ENCODE results near the gene KIF2C. TPM values are rescaled to one million over a fixed set of nuclear protein-coding genes. Genes with fewer than 3 reads are reported as not detected.

The KIF2C gene
- total RNA-seq, 1 donor from 2014 or later = 12.9 TPM

DNA sequence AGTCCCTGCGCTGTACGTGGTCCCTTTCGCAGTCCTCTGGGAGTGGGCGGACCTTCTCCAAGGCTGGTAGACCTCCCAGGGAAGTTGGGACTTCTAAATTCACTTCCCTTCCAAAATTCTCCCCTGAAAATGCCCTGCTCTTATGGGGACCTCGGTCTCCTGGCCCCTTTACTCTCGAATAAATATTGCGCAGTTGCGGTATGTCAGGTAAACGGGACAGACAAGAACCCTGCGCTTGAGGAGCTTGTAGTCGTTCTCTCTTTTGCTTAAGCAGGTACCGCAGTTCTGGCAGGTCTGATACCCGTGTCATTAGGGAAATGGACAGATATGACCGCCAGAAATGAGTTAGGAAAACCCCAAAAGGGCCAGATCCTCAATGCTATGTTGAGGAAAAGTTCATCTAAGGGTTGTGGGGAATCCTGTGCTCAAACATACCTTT lies 561 bp downstream of the KIF2C start:
- Mint-ChIP-seq H3K27me3 (ENCODE audit: unreplicated experiment) (peaks cover 9% of the 10 kb centered on the region), H3K4me3 (ENCODE audit: unreplicated experiment) (peak overlapping the region; percentile 97), H3K27ac (ENCODE audit: unreplicated experiment) (peak overlapping the region; percentile 36), H3K4me1 (ENCODE audit: unreplicated experiment) (peaks cover 17% of the 10 kb centered on the region), H3K36me3 (ENCODE audit: low read depth, unreplicated experiment) (peaks cover 8% of the 10 kb centered on the region), H3K9me3 (ENCODE audit: unreplicated experiment) (no peaks in the 10 kb centered on the region)
- TF ChIP-seq, protein P1, sequence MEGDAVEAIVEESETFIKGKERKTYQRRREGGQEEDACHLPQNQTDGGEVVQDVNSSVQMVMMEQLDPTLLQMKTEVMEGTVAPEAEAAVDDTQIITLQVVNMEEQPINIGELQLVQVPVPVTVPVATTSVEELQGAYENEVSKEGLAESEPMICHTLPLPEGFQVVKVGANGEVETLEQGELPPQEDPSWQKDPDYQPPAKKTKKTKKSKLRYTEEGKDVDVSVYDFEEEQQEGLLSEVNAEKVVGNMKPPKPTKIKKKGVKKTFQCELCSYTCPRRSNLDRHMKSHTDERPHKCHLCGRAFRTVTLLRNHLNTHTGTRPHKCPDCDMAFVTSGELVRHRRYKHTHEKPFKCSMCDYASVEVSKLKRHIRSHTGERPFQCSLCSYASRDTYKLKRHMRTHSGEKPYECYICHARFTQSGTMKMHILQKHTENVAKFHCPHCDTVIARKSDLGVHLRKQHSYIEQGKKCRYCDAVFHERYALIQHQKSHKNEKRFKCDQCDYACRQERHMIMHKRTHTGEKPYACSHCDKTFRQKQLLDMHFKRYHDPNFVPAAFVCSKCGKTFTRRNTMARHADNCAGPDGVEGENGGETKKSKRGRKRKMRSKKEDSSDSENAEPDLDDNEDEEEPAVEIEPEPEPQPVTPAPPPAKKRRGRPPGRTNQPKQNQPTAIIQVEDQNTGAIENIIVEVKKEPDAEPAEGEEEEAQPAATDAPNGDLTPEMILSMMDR (IDR thresholded peaks at IDR 0.05; ENCODE audit: unreplicated experiment) = no peak
- no peak for DNase-seq (ENCODE audit: low spot score)

DNA sequence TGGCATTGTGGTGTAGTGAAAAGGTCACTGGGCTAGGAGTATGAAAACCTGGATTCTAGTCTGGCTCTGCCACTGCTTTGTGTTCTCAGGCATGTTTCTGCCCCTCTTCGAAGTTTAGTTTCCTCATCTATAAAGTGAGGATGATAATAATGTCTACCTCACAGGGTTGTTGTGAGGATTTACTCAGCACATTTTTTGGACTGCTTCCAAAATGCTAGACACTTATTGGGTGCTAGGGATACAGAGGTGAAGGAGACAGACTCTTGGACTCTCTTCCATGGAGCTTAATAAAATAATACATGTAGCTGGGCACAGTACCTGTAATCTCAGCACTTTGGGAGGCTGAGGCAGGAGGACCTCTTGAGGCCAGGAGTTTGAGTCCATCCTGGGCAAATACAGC lies 3.6 kb downstream of the KIF2C start:
- H3K27ac Mint-ChIP-seq (ENCODE audit: unreplicated experiment) = no peak overlapping the region
- DNase-seq (ENCODE audit: low spot score) = no peak
- peaks cover 24% of the 10 kb centered on the region for H3K4me1 Mint-ChIP-seq (ENCODE audit: unreplicated experiment)
- H3K4me3 Mint-ChIP-seq (ENCODE audit: unreplicated experiment) = no peak overlapping the region
- H3K9me3 Mint-ChIP-seq (ENCODE audit: unreplicated experiment) = no peaks in the 10 kb centered on the region
- H3K36me3 Mint-ChIP-seq (ENCODE audit: low read depth, unreplicated experiment) = peaks cover 8% of the 10 kb centered on the region
- H3K27me3 Mint-ChIP-seq (ENCODE audit: unreplicated experiment) = peaks cover 7% of the 10 kb centered on the region
- TF ChIP-seq, protein P1 (IDR thresholded peaks at IDR 0.05; ENCODE audit: unreplicated experiment) = no peak

DNA sequence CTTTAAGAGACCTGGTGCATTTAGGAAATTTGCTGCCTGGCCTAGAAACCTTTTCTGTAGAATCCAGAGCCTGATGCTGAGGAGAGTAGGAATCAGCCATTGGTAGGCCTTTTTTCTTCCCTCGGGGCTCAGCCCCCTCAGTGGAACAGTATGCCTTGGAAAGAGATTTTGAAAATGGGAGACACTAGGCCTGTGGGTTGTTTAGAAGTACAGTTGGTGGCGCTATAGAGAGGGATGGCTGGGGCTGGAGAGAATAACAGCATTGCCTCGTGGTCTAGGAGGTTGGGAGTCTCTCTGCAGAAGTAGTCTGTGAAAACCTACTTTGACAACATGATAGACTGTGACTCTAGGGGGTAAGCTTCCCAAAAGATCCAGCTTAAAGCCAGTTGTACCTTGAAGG lies 8.2 kb downstream of the KIF2C start:
- no peaks in the 10 kb centered on the region for H3K27me3 Mint-ChIP-seq (ENCODE audit: unreplicated experiment)
- peaks cover under 1% of the 10 kb centered on the region for H3K36me3 Mint-ChIP-seq (ENCODE audit: low read depth, unreplicated experiment)
- no peak overlapping the region for H3K4me3 Mint-ChIP-seq (ENCODE audit: unreplicated experiment)
- peaks cover 6% of the 10 kb centered on the region for H3K4me1 Mint-ChIP-seq (ENCODE audit: unreplicated experiment)
- H3K27ac Mint-ChIP-seq (ENCODE audit: unreplicated experiment) = no peak overlapping the region
- no peak for DNase-seq (ENCODE audit: low spot score)
- TF ChIP-seq, protein P1 (IDR thresholded peaks at IDR 0.05; ENCODE audit: unreplicated experiment) = no peak
- no peaks in the 10 kb centered on the region for H3K9me3 Mint-ChIP-seq (ENCODE audit: unreplicated experiment)

DNA sequence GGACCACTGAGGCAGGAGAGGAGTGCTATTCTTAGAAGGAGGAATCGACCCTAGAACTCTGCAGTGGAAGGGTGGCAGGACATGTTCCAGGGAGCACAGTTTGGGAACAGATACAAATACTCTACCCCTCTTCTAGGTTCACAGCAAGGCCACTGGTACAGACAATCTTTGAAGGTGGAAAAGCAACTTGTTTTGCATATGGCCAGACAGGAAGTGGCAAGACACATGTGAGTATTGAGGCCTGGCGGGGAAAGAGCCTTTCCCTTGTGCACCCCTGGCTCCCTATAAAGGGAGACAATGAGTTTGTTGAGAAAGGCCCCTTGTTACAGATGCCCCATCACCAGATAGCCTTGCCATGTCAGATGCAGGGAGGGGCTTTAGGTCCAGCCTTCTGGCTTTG lies 17.8 kb downstream of the KIF2C start:
- Mint-ChIP-seq H3K27me3 (ENCODE audit: unreplicated experiment) (peaks cover 1% of the 10 kb centered on the region), H3K4me1 (ENCODE audit: unreplicated experiment) (peaks cover 12% of the 10 kb centered on the region), H3K9me3 (ENCODE audit: unreplicated experiment) (no peaks in the 10 kb centered on the region), H3K4me3 (ENCODE audit: unreplicated experiment) (no peak overlapping the region), H3K36me3 (ENCODE audit: low read depth, unreplicated experiment) (peaks cover 3% of the 10 kb centered on the region), H3K27ac (ENCODE audit: unreplicated experiment) (peak overlapping the region; percentile 79)
- TF ChIP-seq, protein P1 (IDR thresholded peaks at IDR 0.05; ENCODE audit: unreplicated experiment) = no peak
- no peak for DNase-seq (ENCODE audit: low spot score)

DNA sequence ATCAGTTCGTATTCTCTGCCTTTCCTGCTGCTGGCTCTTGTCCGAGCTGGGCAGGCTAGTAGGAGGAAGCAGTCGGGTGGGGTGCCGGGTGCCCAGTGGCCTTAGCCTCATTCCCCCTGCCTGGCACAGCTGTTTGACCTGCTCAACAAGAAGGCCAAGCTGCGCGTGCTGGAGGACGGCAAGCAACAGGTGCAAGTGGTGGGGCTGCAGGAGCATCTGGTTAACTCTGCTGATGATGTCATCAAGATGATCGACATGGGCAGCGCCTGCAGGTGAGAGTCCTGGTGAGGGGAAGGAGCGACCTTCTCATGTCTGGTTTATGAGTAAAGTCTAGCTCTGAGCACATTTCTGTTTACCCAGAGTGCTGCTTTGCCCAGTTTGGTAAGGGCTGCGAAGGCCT lies 19.4 kb downstream of the KIF2C start:
- TF ChIP-seq, protein P1 (IDR thresholded peaks at IDR 0.05; ENCODE audit: unreplicated experiment) = no peak

More for the DNA sequence above, 19.4 kb downstream of the KIF2C start:
- H3K4me1 Mint-ChIP-seq (ENCODE audit: unreplicated experiment) = peaks cover 12% of the 10 kb centered on the region
- DNase-seq (ENCODE audit: low spot score) = no peak
- H3K36me3 Mint-ChIP-seq (ENCODE audit: low read depth, unreplicated experiment) = peaks cover 10% of the 10 kb centered on the region
- no peak overlapping the region for H3K27ac Mint-ChIP-seq (ENCODE audit: unreplicated experiment)
- H3K4me3 Mint-ChIP-seq (ENCODE audit: unreplicated experiment) = no peak overlapping the region
- no peaks in the 10 kb centered on the region for H3K9me3 Mint-ChIP-seq (ENCODE audit: unreplicated experiment)
- peaks cover 1% of the 10 kb centered on the region for H3K27me3 Mint-ChIP-seq (ENCODE audit: unreplicated experiment)

All from endothelial cell (in vitro differentiated cells).